Liver (tissue), 9 donors: ENCODE measurements around the gene ARID5B. TPM values are rescaled to one million over a fixed set of nuclear protein-coding genes. Genes with fewer than 3 reads are reported as not detected.

Experiments used
- DNase-seq: peaks from one replicate; pipeline ENCODE4 v3.0.0-alpha.2; 2017; ENCODE audit warnings: low spot score
- H3K27ac ChIP-seq, 2 donors: one replicate each; pipeline ENCODE4 v1.7.0; 2013; ENCODE audit warnings: inconsistent platforms in 2 of 2, low read length in 2 of 2, control low read depth in 1 of 2, low read depth in 1 of 2, mild to moderate bottlenecking in 1 of 2
- H3K27me3 ChIP-seq, 4 donors: one replicate each; pipeline versions ENCODE4 v1.6.1 to v1.7.0; 2013; ENCODE audit warnings: low read length in 3 of 4, inconsistent platforms in 1 of 4, mild to moderate bottlenecking in 1 of 4, moderate library complexity in 1 of 4; ENCODE audit not compliant: control insufficient read depth in 4 of 4, insufficient read depth in 4 of 4
- H3K36me3 ChIP-seq, 4 donors: one replicate each; pipeline versions ENCODE4 v1.6.1 to v1.7.0; 2013; ENCODE audit warnings: low read length in 3 of 4, mild to moderate bottlenecking in 3 of 4, low read depth in 1 of 4, moderate library complexity in 1 of 4; ENCODE audit not compliant: control insufficient read depth in 4 of 4, insufficient read depth in 3 of 4
- H3K4me1 ChIP-seq, 4 donors: one replicate each; pipeline versions ENCODE4 v1.6.1 to v1.7.0; 2013; ENCODE audit warnings: low read length in 3 of 4, mild to moderate bottlenecking in 3 of 4, moderate library complexity in 1 of 4; ENCODE audit not compliant: control insufficient read depth in 4 of 4, insufficient read depth in 4 of 4
- H3K4me3 ChIP-seq, 3 donors: one replicate each; pipeline versions ENCODE4 v1.6.1 to v1.7.0; 2013; ENCODE audit warnings: low read length in 3 of 3, control low read depth in 1 of 3, low read depth in 1 of 3, mild to moderate bottlenecking in 1 of 3
- H3K9ac ChIP-seq, 2 donors: one replicate each; pipeline ENCODE4 v1.7.0; 2013; ENCODE audit warnings: low read length in 2 of 2, mild to moderate bottlenecking in 2 of 2, moderate library complexity in 2 of 2, control low read depth in 1 of 2, low read depth in 1 of 2
- H3K9me3 ChIP-seq, 4 donors: one replicate each; pipeline versions ENCODE4 v1.6.1 to v1.7.0; 2013; ENCODE audit warnings: low read length in 3 of 4; ENCODE audit not compliant: control insufficient read depth in 4 of 4
- FOXA1 ChIP-seq: IDR thresholded peaks from 2 replicates; pipeline ENCODE4 v1.6.1; 2016; ENCODE audit warnings: antibody characterized with exemption
- FOXA2 ChIP-seq: IDR thresholded peaks from 2 replicates; pipeline ENCODE4 v1.6.1; 2016; ENCODE audit warnings: antibody characterized with exemption
- GABPA ChIP-seq, 2 donors: IDR thresholded peaks in 1 of 2; conservative IDR thresholded peaks in 1 of 2; 2 replicates each; pipeline ENCODE4 v1.6.1; 2016; ENCODE audit warnings: antibody characterized with exemption in 2 of 2, mild to moderate bottlenecking in 1 of 2, moderate library complexity in 1 of 2
- HNF4A ChIP-seq, 2 donors: conservative IDR thresholded peaks; 2 replicates each; pipeline ENCODE4 v1.6.1; 2016; ENCODE audit warnings: antibody characterized with exemption in 2 of 2, mild to moderate bottlenecking in 2 of 2
- HNF4G ChIP-seq: IDR thresholded peaks from 2 replicates; pipeline ENCODE4 v1.6.1; 2016; ENCODE audit warnings: antibody characterized with exemption
- MAX ChIP-seq: IDR thresholded peaks from 2 replicates; pipeline ENCODE4 v1.6.1; 2016; ENCODE audit warnings: antibody characterized with exemption
- NR2F2 ChIP-seq: IDR thresholded peaks from 2 replicates; pipeline ENCODE4 v1.6.1; 2016; ENCODE audit warnings: antibody characterized with exemption
- REST ChIP-seq: IDR thresholded peaks from 2 replicates; pipeline ENCODE4 v1.6.1; 2016; ENCODE audit warnings: antibody characterized with exemption, mild to moderate bottlenecking
- SP1 ChIP-seq: IDR thresholded peaks from 2 replicates; pipeline ENCODE4 v1.6.1; 2018; ENCODE audit warnings: antibody characterized with exemption, mild to moderate bottlenecking
- YY1 ChIP-seq: IDR thresholded peaks from 2 replicates; pipeline ENCODE4 v1.6.1; 2016; ENCODE audit warnings: antibody characterized with exemption, mild to moderate bottlenecking
- ZBTB33 ChIP-seq: IDR thresholded peaks from 2 replicates; pipeline ENCODE4 v1.6.1; 2016; ENCODE audit warnings: antibody characterized with exemption
- WGBS: extraction: QIAGEN DNeasy Blood & Tissue Kit; methylation state at CpG from one replicate; pipeline ENCODE4 v1.1.7; 2013; 5-methylcytosine and 5-hydroxymethylcytosine counted together
- polyA plus RNA-seq, 2 donors: library from polyadenylated mRNA; stranded (reverse) in 1 of 2; unstranded in 1 of 2; fragments of 200-250 nt in 1 of 2; fragments of >200 nt in 1 of 2; fragmentation: Nextera tagmentation in 1 of 2; extraction: Ambion mirVana in 1 of 2; gene quantifications; one replicate each; pipeline versions ENCODE4 v1.2.1 to v1.2.3, GENCODE V29; 2013 to 2015
- total RNA-seq, 2 donors: library from RNA; depleted of rRNA; stranded (reverse); fragments of >200 nt; gene quantifications; one replicate each; pipeline ENCODE4 v1.2.3, GENCODE V29; 2014
- TF ChIP-seq, protein P1 (sequence below): fragments of 150-350 bp; IDR thresholded peaks from 2 replicates; pipeline ENCODE4 v1.5.1; 2017; ENCODE audit warnings: improper control_type of control experiment, low read depth, low read length; ENCODE audit not compliant: missing input control
- donor health status: healthy.
- donor health status: healthy.
- donor health status: healthy.
- donor health status: healthy.
- donor health status: healthy.

ARID5B gene
- total and polyA plus RNA-seq, 4 donors = 1.3 to 6.4 (median 5.2) TPM

GRCh38 chr10:62001898-62002297 is 100.4 kb downstream of the ARID5B start:
- 88% methylated on average over 5 of the region's 5 CpGs for WGBS
- no peak for DNase-seq
- Histone ChIP-seq H3K27me3 (no peaks in the 10 kb centered on the region), H3K4me1 (no peaks in the 10 kb centered on the region), H3K4me3 (no peak overlapping the region), H3K9ac (no peak overlapping the region), H3K36me3 (peaks cover 0 to 1% (median 0%) of the 10 kb centered on the region in 4 donors), H3K9me3 (no peaks in the 10 kb centered on the region), H3K27ac (no peak overlapping the region)
- TF ChIP-seq YY1 (no peak), NR2F2 (no peak), HNF4G (no peak), FOXA1 (no peak), HNF4A (conservative IDR thresholded peaks at IDR 0.05) (no peak), REST (no peak), FOXA2 (no peak), SP1 (no peak), GABPA (IDR thresholded peaks at IDR 0.05 in 1 of 2, conservative IDR thresholded peaks at IDR 0.05 in 1 of 2) (no peak)
- TF ChIP-seq, protein P1, sequence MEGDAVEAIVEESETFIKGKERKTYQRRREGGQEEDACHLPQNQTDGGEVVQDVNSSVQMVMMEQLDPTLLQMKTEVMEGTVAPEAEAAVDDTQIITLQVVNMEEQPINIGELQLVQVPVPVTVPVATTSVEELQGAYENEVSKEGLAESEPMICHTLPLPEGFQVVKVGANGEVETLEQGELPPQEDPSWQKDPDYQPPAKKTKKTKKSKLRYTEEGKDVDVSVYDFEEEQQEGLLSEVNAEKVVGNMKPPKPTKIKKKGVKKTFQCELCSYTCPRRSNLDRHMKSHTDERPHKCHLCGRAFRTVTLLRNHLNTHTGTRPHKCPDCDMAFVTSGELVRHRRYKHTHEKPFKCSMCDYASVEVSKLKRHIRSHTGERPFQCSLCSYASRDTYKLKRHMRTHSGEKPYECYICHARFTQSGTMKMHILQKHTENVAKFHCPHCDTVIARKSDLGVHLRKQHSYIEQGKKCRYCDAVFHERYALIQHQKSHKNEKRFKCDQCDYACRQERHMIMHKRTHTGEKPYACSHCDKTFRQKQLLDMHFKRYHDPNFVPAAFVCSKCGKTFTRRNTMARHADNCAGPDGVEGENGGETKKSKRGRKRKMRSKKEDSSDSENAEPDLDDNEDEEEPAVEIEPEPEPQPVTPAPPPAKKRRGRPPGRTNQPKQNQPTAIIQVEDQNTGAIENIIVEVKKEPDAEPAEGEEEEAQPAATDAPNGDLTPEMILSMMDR = no peak

- H3K36me3 ChIP-seq = peaks cover 0 to 1% (median 0%) of the 10 kb centered on the region in 4 donors
- WGBS = 89% methylated on average over 3 of the region's 3 CpGs
- no peak overlapping the region for H3K9ac ChIP-seq
- no peak overlapping the region for H3K4me3 ChIP-seq
- TF ChIP-seq FOXA2 (no peak), ZBTB33 (no peak)
- H3K27ac ChIP-seq = no peak overlapping the region
- H3K27me3 ChIP-seq = no peaks in the 10 kb centered on the region
- H3K4me1 ChIP-seq = no peaks in the 10 kb centered on the region
- H3K9me3 ChIP-seq = no peaks in the 10 kb centered on the region
- DNase-seq = no peak
These were observed 101.3 kb downstream of the ARID5B start for GRCh38 chr10:62002753-62003152.

DNA sequence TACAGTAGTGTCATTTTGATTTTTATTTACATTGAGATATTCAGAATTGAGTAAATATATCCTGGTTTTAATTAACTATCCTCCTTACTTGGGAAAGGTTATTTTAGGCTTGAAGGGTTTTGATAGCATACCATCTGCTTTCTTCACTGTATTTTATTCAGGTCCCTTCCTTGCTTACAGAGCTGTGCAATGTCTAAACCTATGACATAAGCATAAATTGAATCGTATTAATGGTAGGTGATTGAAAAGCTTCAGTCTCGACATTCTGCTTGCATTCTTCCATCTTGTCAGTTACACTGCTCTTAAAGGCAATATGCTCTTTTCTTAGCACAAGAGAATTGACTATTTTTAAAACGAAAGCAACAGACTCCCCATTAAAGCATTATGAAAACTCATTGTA is 102.5 kb downstream of the ARID5B start:
- H3K27ac ChIP-seq = no peak overlapping the region

More for the DNA sequence above, 102.5 kb downstream of the ARID5B start:
- H3K4me1 ChIP-seq = no peaks in the 10 kb centered on the region
- H3K27me3 ChIP-seq = no peaks in the 10 kb centered on the region
- 79% methylated on average over 3 of the region's 3 CpGs for WGBS
- H3K36me3 ChIP-seq = peaks cover 0 to 1% (median 0%) of the 10 kb centered on the region in 4 donors
- no peak overlapping the region for H3K9ac ChIP-seq
- no peak for TF ChIP-seq FOXA1
- no peak for TF ChIP-seq HNF4G
- no peak for TF ChIP-seq MAX
- no peaks in the 10 kb centered on the region for H3K9me3 ChIP-seq
- H3K4me3 ChIP-seq = no peak overlapping the region
- DNase-seq = no peak
